Muscle layer of colon (tissue), 2 donors: ENCODE results near the gene PRR12.

Experiments used
- H3K27ac ChIP-seq: one replicate; pipeline ENCODE4 v1.7.0; 2013; ENCODE audit warnings: low read depth, mild to moderate bottlenecking, low read length, moderate library complexity
- H3K27me3 ChIP-seq, 2 donors: one replicate each; pipeline ENCODE4 v1.7.0; 2013; ENCODE audit warnings: low read length in 2 of 2, mild to moderate bottlenecking in 2 of 2; ENCODE audit not compliant: insufficient read depth in 2 of 2, control insufficient read depth in 1 of 2
- H3K36me3 ChIP-seq: one replicate; pipeline ENCODE4 v1.7.0; 2013; ENCODE audit warnings: mild to moderate bottlenecking, low read length; ENCODE audit not compliant: insufficient read depth
- H3K4me1 ChIP-seq: one replicate; pipeline ENCODE4 v1.7.0; 2013; ENCODE audit warnings: mild to moderate bottlenecking, low read length; ENCODE audit not compliant: insufficient read depth
- H3K4me3 ChIP-seq, 2 donors: one replicate each; pipeline ENCODE4 v1.7.0; 2013; ENCODE audit warnings: low read length in 2 of 2, low read depth in 1 of 2, mild to moderate bottlenecking in 1 of 2, moderate library complexity in 1 of 2
- H3K9ac ChIP-seq: one replicate; pipeline ENCODE4 v1.7.0; 2013; ENCODE audit warnings: low read length
- H3K9me3 ChIP-seq: one replicate; pipeline ENCODE4 v1.7.0; 2013; ENCODE audit warnings: mild to moderate bottlenecking, low read length
- donor health status: abdominal sarcoma.
- donor health status: Adenocarcinoma of cecum.

PRR12 gene

DNA sequence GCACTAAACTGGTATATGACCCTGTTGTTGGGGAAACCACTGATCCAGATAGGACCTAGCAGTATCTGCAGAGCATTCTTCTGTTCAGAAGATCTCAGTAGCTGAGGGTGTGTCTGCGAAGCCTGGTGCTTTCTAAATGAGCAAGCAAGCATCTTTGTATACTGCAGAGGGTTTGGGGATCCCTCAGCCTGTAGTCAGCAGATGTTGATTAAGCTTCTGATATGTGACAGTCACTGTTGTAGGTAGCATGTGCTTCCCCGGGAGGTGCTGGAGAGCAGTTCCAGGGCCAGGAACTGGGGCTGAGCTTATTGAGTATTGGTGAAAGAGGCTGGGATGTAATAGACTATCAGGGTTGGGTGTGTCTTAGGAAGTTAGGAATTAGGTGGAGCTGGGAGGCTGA is 52.5 kb downstream of the PRR12 start:
- no peak overlapping the region for H3K4me3 ChIP-seq
- H3K27ac ChIP-seq: no peak overlapping the region
- H3K4me1 ChIP-seq: peaks cover 34% of the 10 kb centered on the region
- H3K27me3 ChIP-seq: no peaks in the 10 kb centered on the region
- peaks cover 37% of the 10 kb centered on the region for H3K36me3 ChIP-seq
- no peak overlapping the region for H3K9ac ChIP-seq
- H3K9me3 ChIP-seq: no peaks in the 10 kb centered on the region

DNA sequence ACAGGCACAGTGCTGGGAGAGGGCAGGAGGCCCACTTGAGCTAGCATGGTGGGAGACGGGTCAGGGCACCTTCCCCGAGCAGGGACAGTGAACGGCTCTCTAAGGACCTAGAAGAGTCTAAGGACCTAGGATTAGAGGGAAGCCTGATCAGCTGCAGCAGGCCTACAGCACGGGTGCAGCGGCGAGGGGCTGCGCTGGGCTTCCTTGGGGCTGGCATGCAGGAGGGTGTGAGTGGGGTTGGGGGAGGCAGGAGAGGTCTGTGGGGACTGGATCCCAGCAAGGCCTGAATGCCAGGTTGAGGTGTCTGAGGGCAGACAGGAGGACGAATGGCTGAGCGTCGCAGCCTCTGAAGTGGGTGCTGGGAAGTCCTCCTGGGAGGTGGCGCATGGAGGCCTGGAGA is 54.6 kb downstream of the PRR12 start:
- Histone ChIP-seq H3K27me3 (no peaks in the 10 kb centered on the region), H3K9ac (no peak overlapping the region), H3K4me3 (no peak overlapping the region), H3K36me3 (peaks cover 52% of the 10 kb centered on the region), H3K9me3 (no peaks in the 10 kb centered on the region), H3K4me1 (peaks cover 28% of the 10 kb centered on the region), H3K27ac (no peak overlapping the region)

DNA sequence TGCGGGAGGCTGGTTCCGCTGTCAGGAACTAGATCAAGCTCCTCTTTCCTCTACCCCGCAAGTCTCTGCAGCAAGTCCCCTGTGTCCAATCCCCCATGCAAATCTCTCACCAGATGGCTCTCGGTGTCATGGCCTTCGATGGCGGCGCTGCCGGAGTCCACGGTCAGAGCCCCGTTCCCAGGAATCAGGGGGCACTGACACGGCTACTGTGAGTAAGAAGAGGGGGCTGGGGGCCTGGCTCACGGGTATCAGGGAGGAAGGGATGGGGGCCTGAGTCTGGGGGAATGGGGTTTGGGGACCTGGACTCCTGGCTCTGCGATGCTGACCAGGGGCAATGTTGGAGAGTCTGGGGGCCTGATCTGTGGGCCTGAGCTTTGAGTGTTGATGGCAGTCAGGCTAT is 55.0 kb downstream of the PRR12 start:
- no peak overlapping the region for H3K4me3 ChIP-seq
- peaks cover 28% of the 10 kb centered on the region for H3K4me1 ChIP-seq
- no peaks in the 10 kb centered on the region for H3K9me3 ChIP-seq
- H3K27ac ChIP-seq: no peak overlapping the region
- peaks cover 52% of the 10 kb centered on the region for H3K36me3 ChIP-seq
- H3K27me3 ChIP-seq: no peaks in the 10 kb centered on the region
- H3K9ac ChIP-seq: no peak overlapping the region

DNA sequence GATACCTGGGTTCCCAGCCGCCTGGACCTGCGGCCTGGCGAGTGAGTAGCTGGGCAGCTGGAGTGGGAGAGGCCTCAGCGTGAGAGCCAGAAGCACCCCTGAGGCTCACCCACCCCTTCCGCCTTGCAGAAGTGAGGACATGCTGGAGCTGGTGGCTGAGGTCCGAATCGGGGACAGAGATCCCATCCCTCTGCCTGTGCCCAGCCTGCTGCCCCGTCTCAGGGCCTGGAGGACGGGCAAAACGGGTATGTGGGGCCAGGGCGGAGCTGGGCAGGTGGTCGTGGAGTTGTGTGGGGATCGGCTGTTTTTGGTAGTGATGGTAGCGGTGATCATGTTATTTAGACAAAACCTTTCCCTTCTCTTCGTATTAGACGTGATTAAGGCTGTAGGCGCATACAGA is 55.6 kb downstream of the PRR12 start:
- H3K27ac ChIP-seq: no peak overlapping the region
- peaks cover 23% of the 10 kb centered on the region for H3K4me1 ChIP-seq
- no peak overlapping the region for H3K9ac ChIP-seq

DNA sequence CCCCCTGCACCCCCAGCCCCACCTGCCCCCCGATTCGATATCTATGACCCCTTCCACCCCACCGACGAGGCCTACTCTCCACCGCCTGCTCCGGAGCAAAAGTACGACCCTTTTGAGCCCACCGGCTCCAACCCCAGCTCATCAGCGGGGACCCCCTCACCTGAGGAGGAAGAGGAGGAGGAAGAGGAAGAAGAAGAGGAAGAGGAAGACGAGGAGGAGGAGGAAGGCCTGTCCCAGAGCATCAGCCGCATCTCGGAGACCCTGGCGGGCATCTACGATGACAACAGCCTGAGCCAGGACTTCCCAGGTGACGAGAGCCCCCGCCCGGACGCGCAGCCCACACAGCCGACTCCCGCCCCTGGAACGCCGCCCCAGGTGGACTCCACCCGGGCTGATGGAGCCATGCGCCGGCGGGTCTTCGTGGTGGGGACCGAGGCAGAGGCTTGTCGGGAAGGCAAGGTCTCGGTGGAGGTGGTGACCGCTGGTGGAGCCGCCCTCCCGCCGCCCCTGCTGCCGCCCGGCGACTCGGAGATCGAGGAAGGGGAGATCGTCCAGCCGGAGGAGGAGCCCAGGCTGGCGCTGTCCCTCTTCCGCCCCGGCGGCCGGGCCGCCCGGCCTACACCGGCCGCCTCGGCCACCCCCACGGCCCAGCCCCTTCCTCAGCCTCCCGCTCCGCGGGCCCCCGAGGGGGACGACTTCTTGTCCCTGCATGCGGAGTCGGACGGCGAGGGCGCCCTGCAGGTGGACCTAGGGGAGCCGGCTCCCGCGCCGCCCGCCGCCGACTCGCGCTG is 60.2 kb downstream of the PRR12 start:
- H3K36me3 ChIP-seq: peaks cover 57% of the 10 kb centered on the region
- H3K9me3 ChIP-seq: no peaks in the 10 kb centered on the region
- H3K9ac ChIP-seq: no peak overlapping the region
- H3K27ac ChIP-seq: no peak overlapping the region
- H3K4me3 ChIP-seq: no peak overlapping the region
- no peaks in the 10 kb centered on the region for H3K4me1 ChIP-seq
- no peaks in the 10 kb centered on the region for H3K27me3 ChIP-seq

More for the DNA sequence above, 55.6 kb downstream of the PRR12 start:
- no peaks in the 10 kb centered on the region for H3K9me3 ChIP-seq
- H3K36me3 ChIP-seq: peaks cover 52% of the 10 kb centered on the region
- H3K27me3 ChIP-seq: no peaks in the 10 kb centered on the region
- H3K4me3 ChIP-seq: no peak overlapping the region

DNA sequence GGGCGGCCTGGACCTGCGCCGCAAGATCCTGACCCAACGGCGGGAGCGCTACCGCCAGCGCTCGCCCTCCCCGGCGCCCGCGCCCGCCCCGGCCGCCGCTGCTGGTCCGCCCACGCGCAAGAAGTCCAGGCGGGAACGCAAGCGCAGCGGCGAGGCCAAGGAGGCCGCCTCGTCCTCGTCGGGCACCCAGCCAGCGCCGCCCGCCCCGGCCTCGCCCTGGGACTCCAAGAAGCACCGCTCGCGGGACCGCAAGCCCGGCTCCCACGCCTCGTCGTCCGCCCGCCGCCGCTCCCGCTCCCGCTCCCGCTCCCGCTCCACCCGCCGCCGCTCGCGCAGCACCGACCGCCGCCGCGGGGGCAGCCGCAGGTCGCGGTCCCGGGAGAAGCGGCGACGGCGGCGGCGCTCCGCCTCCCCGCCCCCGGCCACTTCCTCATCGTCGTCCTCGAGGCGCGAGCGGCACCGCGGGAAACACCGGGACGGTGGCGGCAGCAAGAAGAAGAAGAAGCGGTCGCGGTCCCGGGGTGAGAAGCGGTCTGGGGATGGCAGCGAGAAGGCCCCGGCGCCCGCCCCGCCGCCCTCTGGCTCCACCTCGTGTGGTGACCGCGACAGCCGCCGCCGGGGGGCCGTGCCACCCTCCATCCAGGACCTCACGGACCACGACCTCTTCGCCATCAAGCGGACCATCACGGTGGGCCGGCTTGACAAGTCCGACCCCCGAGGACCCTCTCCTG is 61.0 kb downstream of the PRR12 start:
- peaks cover 57% of the 10 kb centered on the region for H3K36me3 ChIP-seq
- no peaks in the 10 kb centered on the region for H3K27me3 ChIP-seq
- H3K9me3 ChIP-seq: no peaks in the 10 kb centered on the region
- H3K4me1 ChIP-seq: no peaks in the 10 kb centered on the region
- no peak overlapping the region for H3K4me3 ChIP-seq
- H3K9ac ChIP-seq: no peak overlapping the region
- H3K27ac ChIP-seq: no peak overlapping the region

DNA sequence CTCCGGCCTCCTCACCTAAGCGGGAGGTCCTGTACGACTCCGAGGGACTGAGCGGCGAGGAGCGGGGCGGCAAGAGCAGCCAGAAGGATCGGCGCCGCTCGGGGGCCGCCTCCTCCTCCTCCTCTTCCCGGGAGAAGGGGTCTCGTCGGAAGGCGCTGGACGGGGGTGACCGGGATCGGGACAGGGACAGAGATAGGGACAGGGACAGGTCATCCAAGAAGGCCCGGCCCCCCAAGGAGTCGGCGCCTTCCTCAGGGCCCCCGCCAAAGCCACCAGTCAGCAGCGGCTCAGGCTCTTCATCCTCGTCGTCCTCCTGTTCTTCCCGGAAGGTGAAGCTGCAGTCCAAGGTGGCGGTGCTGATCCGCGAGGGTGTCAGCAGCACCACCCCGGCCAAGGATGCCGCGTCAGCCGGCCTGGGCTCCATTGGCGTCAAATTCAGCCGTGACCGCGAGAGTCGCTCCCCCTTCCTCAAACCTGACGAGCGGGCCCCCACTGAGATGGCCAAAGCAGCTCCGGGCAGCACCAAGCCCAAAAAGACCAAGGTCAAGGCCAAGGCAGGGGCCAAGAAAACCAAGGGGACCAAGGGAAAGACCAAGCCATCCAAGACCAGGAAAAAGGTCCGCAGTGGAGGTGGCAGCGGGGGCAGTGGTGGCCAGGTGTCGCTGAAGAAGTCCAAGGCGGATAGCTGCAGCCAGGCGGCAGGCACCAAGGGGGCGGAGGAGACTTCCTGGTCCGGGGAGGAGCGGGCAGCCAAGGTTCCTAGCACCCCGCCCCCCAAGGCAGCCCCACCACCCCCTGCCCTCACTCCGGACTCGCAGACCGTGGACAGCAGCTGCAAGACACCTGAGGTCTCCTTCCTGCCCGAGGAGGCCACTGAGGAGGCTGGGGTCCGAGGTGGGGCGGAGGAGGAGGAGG is 61.8 kb downstream of the PRR12 start:
- Histone ChIP-seq H3K4me1 (no peaks in the 10 kb centered on the region), H3K27ac (no peak overlapping the region), H3K9me3 (no peaks in the 10 kb centered on the region), H3K9ac (no peak overlapping the region), H3K36me3 (peaks cover 58% of the 10 kb centered on the region), H3K4me3 (no peak overlapping the region), H3K27me3 (no peaks in the 10 kb centered on the region)

DNA sequence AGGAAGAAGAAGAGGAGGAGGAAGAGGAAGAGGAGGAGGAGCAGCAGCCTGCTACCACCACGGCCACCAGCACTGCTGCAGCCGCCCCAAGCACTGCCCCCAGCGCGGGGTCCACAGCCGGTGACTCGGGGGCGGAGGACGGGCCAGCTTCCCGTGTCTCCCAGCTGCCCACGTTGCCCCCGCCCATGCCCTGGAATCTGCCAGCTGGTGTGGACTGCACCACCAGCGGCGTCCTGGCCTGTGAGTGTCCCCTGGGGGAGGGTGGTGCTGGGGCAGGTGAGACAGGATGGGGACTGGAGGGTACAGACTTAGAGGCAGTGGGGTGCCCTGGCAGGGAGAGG is 62.5 kb downstream of the PRR12 start:
- Histone ChIP-seq H3K27ac (no peak overlapping the region), H3K4me3 (no peak overlapping the region), H3K27me3 (no peaks in the 10 kb centered on the region), H3K9me3 (no peaks in the 10 kb centered on the region), H3K36me3 (peaks cover 62% of the 10 kb centered on the region), H3K9ac (no peak overlapping the region), H3K4me1 (no peaks in the 10 kb centered on the region)

DNA sequence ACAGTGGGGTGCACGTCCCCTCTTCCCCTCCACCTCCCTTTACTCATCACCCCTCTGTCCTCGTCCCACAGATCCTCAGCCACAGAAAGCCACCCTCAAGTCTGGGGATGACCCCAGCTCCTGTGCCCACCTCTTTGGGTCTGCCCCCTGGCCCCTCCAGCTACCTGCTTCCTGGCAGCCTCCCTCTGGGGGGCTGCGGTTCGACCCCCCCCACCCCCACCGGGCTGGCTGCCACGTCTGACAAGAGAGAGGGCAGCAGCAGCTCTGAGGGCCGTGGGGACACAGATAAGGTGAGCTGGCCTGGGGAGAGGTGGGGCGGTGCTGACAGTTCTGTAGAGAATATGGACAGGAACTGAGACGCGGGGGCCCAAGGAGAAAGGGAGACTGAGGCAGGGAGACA is 63.6 kb downstream of the PRR12 start:
- H3K9me3 ChIP-seq: no peaks in the 10 kb centered on the region
- no peak overlapping the region for H3K27ac ChIP-seq
- no peak overlapping the region for H3K4me3 ChIP-seq
- H3K9ac ChIP-seq: no peak overlapping the region
- no peaks in the 10 kb centered on the region for H3K27me3 ChIP-seq
- peaks cover 69% of the 10 kb centered on the region for H3K36me3 ChIP-seq
- H3K4me1 ChIP-seq: no peaks in the 10 kb centered on the region

DNA sequence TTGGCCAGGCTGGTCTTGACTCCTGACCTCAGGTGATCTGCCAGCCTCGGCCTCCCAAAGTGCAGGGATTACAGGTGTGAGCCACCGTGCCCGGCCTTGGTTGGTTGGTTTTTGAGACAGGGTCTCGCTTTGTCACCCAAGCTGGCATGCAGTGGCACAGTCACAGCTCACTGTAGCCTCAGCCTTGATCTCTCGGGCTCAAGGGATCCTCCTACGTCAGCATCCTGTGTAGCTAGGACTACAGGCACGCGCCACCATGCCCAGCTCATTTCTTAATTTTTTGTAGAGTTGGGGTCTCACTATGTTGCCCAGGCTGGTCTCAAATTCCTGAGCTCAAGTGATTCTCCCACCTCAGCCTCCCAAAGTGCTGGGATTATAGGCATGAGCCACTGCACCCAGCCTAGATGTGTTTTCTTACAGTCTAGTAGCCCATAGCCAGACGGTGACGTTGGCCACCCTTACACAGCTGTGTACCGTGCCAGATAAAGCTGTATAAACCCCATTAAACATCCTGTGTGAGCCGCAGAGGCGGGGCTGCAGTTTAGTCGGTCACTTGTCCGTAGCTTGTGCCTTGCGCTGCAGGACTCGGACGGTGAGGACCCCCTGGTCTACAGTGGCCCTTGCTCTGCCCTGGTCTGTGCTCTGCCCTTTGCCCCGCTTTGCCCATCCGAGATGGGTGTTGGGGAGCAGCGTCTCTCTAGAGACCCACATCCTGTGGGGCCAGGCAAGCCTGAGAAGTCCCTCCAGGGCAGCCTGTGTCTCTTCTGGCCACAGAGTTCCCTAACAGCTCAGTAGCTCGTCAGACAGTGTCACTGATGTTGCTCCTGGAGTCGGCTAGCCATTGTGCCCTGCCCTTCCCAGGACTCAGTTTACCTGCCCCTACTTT is 64.8 kb downstream of the PRR12 start:
- Histone ChIP-seq H3K36me3 (peaks cover 69% of the 10 kb centered on the region), H3K27ac (no peak overlapping the region)

More for the DNA sequence above, 64.8 kb downstream of the PRR12 start:
- Histone ChIP-seq H3K9me3 (no peaks in the 10 kb centered on the region), H3K9ac (no peak overlapping the region), H3K4me3 (no peak overlapping the region), H3K27me3 (no peaks in the 10 kb centered on the region), H3K4me1 (no peaks in the 10 kb centered on the region)
